SJSA1 (cell line): ENCODE measurements around the gene CPED1. TPM values are rescaled to one million over a fixed set of nuclear protein-coding genes. Genes with fewer than 3 reads are reported as not detected.

Experiments used
- DNase-seq, 2 experiments: peaks; one replicate each; pipeline ENCODE4 v3.0.0-alpha.2; 2015 to 2020; ENCODE audit warnings: low spot score in 2 of 2, low read depth in 1 of 2
- H3K27ac ChIP-seq: fragments of 250-450 bp; sonication (Bioruptor Pico); 2 replicates; pipeline ENCODE4 v1.5.1; 2020; ENCODE audit warnings: mild to moderate bottlenecking, moderate library complexity
- H3K27me3 ChIP-seq: fragments of 250-450 bp; sonication (Bioruptor Pico); replicated peaks from 2 replicates; pipeline ENCODE4 v1.5.1; 2020; ENCODE audit warnings: mild to moderate bottlenecking, moderate library complexity
- H3K36me3 ChIP-seq: fragments of 250-450 bp; sonication (Bioruptor Pico); 2 replicates; pipeline ENCODE4 v1.5.1; 2020; ENCODE audit warnings: mild to moderate bottlenecking
- H3K4me1 ChIP-seq: fragments of 250-450 bp; sonication (Bioruptor Pico); replicated peaks from 2 replicates; pipeline ENCODE4 v1.6.1; 2021; ENCODE audit warnings: mild to moderate bottlenecking
- H3K4me3 ChIP-seq: fragments of 250-450 bp; sonication (Bioruptor Pico); 2 replicates; pipeline ENCODE4 v1.5.1; 2020; ENCODE audit warnings: mild to moderate bottlenecking
- H3K9me3 ChIP-seq: fragments of 250-450 bp; sonication (Bioruptor Pico); replicated peaks from 2 replicates; pipeline ENCODE4 v1.5.1; 2020; ENCODE audit warnings: mild to moderate bottlenecking
- total RNA-seq: library from RNA; depleted of rRNA; stranded (reverse); fragments of >200 nt; shearing (Covaris generic); gene quantifications from 2 replicates; pipeline ENCODE4 v1.2.3, GENCODE V29; 2014

Gene CPED1
- total RNA-seq, 1 experiment from 2014 or later = 64.8 TPM

DNA sequence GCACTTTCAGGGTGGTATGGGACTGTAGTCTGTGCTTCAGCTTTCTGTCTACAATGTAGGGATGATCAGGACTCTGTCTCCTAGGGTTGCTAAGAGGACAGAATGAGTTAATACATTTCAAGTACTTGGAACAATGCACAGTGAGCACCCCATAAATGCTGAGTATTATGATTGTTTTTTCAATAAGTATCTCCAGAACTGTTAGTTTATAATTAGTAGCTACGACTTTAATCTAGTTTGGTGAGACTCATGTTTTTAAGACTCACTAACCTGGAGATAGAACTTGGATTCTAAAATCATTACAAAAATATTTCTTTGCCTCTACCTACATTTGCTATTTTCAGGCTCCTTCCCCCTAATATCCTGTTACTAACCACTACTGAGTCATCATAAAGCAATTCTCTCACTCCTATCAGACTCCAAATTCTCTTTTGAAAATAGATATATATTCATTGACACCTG, 95.3 kb downstream of the CPED1 start:
- no peak overlapping the region for H3K4me3 ChIP-seq
- peak overlapping the region; percentile 95 for H3K27ac ChIP-seq
- H3K4me1 ChIP-seq = peaks cover 64% of the 10 kb centered on the region
- no peaks in the 10 kb centered on the region for H3K27me3 ChIP-seq
- DNase-seq = peak in 1 of 2 experiments; percentile 58
- H3K9me3 ChIP-seq = no peaks in the 10 kb centered on the region
- peaks cover 4% of the 10 kb centered on the region; the same call in 1 of the 2 replicates for H3K36me3 ChIP-seq

DNA sequence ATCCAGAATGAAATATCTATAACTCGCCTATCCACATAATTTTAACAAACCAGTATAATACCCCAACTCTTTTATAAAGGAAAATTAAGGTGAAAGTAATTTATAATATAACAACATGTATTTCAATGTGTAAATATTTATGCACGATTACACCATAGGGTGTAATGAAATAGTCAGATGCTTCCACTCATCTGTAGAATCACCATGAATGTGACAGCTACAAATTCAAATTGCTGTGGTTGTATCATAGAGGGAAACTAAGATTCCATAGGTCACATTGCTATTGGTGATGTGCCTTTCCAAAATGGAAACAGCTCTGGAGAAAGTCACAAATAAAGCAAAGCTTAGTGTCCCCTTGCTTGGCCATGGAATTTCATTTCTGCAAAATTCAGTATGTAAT, 95.7 kb downstream of the CPED1 start:
- no peaks in the 10 kb centered on the region for H3K27me3 ChIP-seq
- H3K4me3 ChIP-seq = no peak overlapping the region
- H3K27ac ChIP-seq = peak overlapping the region; percentile 95
- DNase-seq = no peak
- no peaks in the 10 kb centered on the region; the same call in 1 of the 2 replicates for H3K36me3 ChIP-seq
- H3K9me3 ChIP-seq = no peaks in the 10 kb centered on the region
- H3K4me1 ChIP-seq = peaks cover 64% of the 10 kb centered on the region

DNA sequence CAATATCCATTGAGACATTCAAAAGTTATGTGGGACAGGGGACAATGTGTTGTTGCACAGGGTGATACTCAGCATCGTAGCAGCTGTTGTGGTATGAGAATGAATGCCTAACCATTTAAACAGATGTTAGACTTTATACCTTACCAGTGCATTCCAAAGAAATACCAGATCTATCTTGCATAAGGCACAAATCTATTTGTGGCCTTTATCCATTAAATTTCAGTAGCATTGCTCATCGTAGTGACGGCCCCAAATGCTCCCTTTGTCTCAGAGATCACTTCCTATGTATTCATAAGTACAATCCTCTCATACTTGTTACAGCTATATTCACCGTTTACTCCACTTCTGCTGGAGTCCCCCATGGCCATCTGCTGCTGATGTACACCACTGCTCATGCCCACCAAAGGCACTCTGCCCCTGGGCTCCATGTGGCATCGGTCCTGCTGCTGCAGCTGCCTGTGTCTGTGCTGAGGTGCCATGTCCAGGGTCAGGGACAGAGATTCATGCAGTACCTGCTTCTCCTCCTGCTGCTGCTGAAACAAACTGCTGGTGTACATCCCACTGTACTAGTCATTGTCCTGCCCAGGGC, 96.3 kb downstream of the CPED1 start:
- H3K9me3 ChIP-seq = no peaks in the 10 kb centered on the region
- H3K36me3 ChIP-seq = no peaks in the 10 kb centered on the region
- H3K4me3 ChIP-seq = no peak overlapping the region
- H3K4me1 ChIP-seq = peaks cover 64% of the 10 kb centered on the region
- no peaks in the 10 kb centered on the region for H3K27me3 ChIP-seq
- peak; percentile 82 to 93 for DNase-seq
- H3K27ac ChIP-seq = peak overlapping the region; percentile 95

DNA sequence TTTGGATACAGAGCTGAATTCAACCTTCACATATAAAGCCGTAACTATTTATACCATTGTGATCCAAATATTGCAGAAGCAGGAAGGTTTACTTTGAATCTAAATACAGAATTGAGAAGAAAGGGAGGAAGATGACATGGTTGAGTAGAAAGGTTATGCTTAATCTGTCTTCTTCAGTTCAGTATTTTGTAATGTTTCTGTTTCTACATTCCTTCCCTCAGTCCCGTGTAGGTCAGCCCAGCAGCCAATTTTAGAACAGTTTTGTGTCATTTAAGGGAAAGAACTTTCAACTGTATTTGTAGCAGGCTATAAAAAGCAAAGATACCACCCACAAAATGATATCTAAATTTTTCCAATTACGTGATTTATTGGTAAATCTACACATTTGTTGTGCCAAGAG, 97.4 kb downstream of the CPED1 start:
- no peaks in the 10 kb centered on the region for H3K36me3 ChIP-seq

DNA sequence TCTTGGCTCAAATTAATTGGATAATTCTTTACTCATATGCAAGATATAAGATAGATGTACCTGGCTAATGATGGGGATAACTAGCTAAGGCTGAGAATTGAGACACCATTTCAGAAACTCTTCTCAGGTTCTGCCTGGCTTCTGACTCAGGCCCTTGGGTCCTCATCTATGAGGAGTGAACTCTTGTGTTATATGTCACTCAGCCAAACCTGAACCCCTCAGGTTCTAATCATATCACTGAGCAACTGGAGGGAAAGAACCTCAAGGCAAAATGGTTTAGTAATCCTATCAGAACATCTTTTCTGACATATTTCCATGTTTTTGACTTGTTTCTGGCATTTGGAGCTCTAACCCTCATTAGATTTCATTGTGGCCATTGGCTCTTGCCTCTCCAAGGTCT, 100.4 kb downstream of the CPED1 start:
- Histone ChIP-seq H3K4me3 (no peak overlapping the region), H3K4me1 (peaks cover 37% of the 10 kb centered on the region)

More for the DNA sequence above, 97.4 kb downstream of the CPED1 start:
- peak in 1 of 2 experiments; percentile 41 for DNase-seq
- Histone ChIP-seq H3K27me3 (no peaks in the 10 kb centered on the region), H3K9me3 (no peaks in the 10 kb centered on the region), H3K27ac (peak overlapping the region; percentile 88), H3K4me1 (peaks cover 63% of the 10 kb centered on the region), H3K4me3 (no peak overlapping the region)

DNA sequence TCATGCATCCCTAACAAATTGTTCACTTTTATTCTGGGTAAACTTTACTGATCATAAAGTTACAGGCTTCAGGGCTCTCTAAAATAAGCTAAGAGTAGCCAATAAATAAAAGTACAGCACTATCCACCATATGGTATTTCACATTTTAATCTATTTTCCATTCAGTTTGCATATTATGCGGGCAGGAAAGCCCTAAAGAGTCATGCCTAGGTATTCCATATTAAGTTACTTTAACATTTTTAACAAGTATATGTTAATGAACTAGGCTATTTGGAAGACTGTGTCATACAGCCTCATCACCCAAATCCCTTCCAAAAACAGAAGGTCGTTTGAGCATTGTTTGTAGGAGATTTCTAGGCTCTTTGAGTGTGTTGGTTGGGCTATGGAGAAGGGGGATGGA, 106.3 kb downstream of the CPED1 start:
- Histone ChIP-seq H3K4me1 (no peaks in the 10 kb centered on the region), H3K9me3 (no peaks in the 10 kb centered on the region), H3K27me3 (no peaks in the 10 kb centered on the region), H3K36me3 (peaks cover 4% of the 10 kb centered on the region), H3K4me3 (no peak overlapping the region), H3K27ac (no peak overlapping the region)
- no peak for DNase-seq

More for the DNA sequence above, 100.4 kb downstream of the CPED1 start:
- H3K27ac ChIP-seq = no peak overlapping the region
- H3K36me3 ChIP-seq = 0 out of 2 replicates have a peak, but pooled peaks cover 3% of the 10 kb centered on the region
- H3K27me3 ChIP-seq = no peaks in the 10 kb centered on the region
- DNase-seq = no peak
- no peaks in the 10 kb centered on the region for H3K9me3 ChIP-seq

DNA sequence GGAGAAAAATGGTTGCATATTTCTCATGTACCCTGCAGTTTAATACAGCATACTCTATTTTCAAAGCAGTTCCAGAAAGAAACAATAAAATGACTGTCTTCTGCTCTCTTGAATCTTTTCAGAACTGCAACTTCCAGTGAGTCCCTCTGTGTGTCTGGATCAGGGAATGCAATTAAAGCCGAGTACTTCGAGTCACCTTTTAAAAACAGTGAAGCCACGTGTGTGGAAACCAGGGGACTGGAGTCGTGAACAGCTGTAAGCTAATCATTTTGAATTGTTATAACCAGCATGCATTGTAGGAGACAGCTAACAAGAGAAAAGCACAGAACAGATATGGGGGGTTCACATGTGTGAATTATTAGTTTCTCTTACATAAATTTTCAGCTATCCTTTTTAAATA, 109.1 kb downstream of the CPED1 start:
- Histone ChIP-seq H3K27ac (no peak overlapping the region), H3K36me3 (peaks cover 9% of the 10 kb centered on the region), H3K4me3 (no peak overlapping the region), H3K27me3 (no peaks in the 10 kb centered on the region), H3K9me3 (no peaks in the 10 kb centered on the region), H3K4me1 (no peaks in the 10 kb centered on the region)
- DNase-seq = no peak

DNA sequence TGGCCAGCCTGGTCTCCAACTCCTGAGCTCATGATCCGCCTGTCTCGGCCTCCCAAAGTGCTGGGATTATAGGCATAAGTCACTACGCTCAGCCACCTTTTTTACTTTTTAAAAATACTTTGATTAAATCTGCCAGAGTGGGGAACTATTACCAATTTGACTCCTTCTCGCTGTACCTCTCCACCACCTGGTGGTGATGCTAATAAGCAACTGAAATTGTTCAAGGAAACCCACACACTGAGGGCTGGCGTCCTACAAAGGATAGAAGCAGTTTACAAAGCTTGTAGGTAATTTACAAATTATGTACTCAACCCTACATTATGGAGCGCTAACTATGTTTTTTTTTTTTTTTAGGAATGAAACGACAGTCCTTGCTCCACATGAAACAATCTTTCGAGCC, 111.1 kb downstream of the CPED1 start:
- Histone ChIP-seq H3K4me3 (no peak overlapping the region), H3K27ac (no peak overlapping the region), H3K36me3 (peaks cover 15% of the 10 kb centered on the region), H3K9me3 (no peaks in the 10 kb centered on the region), H3K27me3 (no peaks in the 10 kb centered on the region), H3K4me1 (no peaks in the 10 kb centered on the region)
- DNase-seq = no peak

DNA sequence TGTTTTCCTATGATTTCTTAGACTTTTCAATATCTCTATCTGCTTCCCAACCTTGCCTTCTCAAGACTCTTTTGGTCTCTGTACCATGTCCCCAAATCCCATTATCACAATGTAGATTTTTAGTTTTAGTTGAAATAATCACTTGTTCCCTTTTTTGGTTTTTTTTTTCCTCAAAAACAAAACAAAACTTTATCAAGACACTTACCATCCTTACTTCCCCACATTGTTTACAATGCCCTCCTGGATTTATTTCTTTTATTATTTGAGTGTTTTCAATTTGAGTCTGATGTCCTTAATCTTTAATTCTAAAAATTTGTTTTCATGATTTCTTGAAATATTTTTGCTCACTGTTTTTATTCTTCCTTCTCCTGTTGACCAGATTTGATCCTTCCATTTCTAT, 112.6 kb downstream of the CPED1 start:
- no peak for DNase-seq
- Histone ChIP-seq H3K27ac (no peak overlapping the region), H3K4me1 (no peaks in the 10 kb centered on the region), H3K4me3 (no peak overlapping the region), H3K27me3 (no peaks in the 10 kb centered on the region), H3K36me3 (peaks cover 15% of the 10 kb centered on the region), H3K9me3 (no peaks in the 10 kb centered on the region)

DNA sequence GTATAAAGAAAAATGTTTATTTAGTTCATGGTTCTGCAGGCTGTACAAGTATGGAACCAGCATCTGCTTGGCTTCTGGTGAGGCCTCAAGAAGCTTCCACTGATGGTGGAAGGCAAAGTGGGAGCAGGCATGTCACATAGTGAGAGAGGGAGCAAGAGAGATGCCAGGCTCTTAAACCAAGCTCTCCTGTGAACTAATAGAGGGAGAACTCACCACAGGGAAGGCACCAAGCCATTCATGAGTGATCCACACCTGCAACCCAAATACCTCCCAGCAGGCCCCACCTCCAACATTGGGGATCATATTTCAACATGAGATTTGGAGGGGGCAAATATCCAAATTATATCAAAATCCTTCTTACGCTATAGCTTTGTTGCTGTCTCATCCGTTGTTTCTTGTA, 113.1 kb downstream of the CPED1 start:
- no peak for DNase-seq
- Histone ChIP-seq H3K4me3 (no peak overlapping the region), H3K4me1 (no peaks in the 10 kb centered on the region), H3K36me3 (peaks cover 15% of the 10 kb centered on the region), H3K9me3 (no peaks in the 10 kb centered on the region), H3K27ac (no peak overlapping the region), H3K27me3 (no peaks in the 10 kb centered on the region)

DNA sequence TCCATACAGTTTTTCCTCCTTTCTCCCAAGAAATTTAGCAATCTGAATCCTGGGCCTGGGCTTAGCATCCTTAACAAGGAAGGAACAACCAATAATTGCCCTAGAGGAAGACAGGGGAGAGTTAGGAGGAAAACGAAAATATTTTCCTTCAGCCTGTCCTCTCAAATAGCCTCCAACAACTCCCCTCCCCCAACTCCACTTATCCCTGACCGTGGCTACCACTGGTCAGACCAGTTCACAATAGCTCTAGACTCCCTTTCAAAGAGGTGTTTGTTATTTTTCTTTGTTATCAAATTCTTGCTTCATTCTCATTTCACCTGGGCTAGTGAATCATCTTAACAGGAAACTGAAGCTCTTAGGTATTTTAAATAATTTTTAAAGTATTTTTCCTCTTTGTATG, 114.1 kb downstream of the CPED1 start:
- H3K36me3 ChIP-seq = peaks cover 15% of the 10 kb centered on the region
- DNase-seq = no peak
- H3K4me1 ChIP-seq = no peaks in the 10 kb centered on the region
- H3K9me3 ChIP-seq = no peaks in the 10 kb centered on the region
- H3K27me3 ChIP-seq = no peaks in the 10 kb centered on the region
- H3K27ac ChIP-seq = no peak overlapping the region
- no peak overlapping the region for H3K4me3 ChIP-seq

DNA sequence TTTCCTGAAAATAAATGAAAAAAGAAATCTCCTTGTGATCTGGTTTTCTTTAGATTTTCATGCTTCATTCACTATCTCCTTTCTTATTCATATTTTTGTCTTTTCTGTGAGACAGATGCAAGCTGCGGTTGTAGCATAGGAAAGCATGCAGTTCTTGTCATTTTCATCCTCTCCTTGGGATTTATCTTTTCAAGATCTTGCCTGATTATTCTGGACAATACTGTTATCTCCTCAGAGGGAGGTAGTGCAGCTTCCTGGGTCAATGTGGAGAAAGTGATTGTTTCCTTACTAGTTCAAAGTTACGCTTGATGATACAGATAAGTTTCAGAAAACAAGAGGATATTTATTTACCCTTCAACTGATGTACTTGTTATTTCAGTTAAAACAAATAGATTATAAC, 114.6 kb downstream of the CPED1 start:
- Histone ChIP-seq H3K4me3 (no peak overlapping the region), H3K27me3 (no peaks in the 10 kb centered on the region), H3K36me3 (peaks cover 15% of the 10 kb centered on the region), H3K4me1 (no peaks in the 10 kb centered on the region), H3K9me3 (no peaks in the 10 kb centered on the region), H3K27ac (no peak overlapping the region)
- DNase-seq = no peak

DNA sequence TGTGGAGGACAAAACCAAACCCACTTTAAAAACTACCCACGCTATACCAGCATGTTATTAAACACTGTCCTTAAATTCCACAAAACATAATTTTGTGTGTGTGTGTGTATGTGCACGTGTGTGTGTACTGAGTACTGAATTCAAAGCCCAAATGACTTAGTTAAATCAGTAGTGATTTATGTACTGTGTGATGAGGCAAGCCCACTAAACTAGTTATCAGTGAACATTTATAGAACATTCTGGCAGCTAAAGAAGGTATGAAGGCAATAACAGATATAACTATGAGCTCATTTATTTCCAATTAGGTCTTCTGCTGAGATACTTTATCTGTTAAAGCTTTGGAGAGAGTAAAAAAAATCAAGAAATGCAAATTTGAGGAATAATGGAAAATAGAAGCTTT, 115.1 kb downstream of the CPED1 start:
- Histone ChIP-seq H3K36me3 (peaks cover 15% of the 10 kb centered on the region), H3K27ac (no peak overlapping the region), H3K27me3 (no peaks in the 10 kb centered on the region), H3K4me1 (no peaks in the 10 kb centered on the region), H3K4me3 (no peak overlapping the region), H3K9me3 (no peaks in the 10 kb centered on the region)
- no peak for DNase-seq

DNA sequence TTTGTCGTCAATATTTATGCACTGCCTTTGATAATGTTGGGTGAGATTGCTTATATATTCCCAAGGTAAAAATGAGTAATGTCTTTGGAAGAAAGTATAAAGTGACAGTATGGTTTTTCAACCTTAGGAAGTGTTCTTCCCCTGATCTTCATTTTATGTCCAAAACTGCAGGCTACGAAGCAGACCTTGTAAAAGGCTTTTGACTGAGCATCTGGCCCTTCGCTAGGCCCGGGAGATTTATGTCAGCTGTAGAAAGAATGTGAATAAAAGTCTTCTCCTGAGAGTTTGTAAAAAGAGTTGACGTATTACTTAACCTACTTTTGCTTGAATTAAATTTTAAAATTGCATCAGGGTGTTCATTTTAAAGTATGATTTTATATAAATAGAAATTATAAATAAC, 116.8 kb downstream of the CPED1 start:
- no peak overlapping the region for H3K4me3 ChIP-seq
- peaks cover 10% of the 10 kb centered on the region for H3K36me3 ChIP-seq
- H3K9me3 ChIP-seq = no peaks in the 10 kb centered on the region
- H3K27me3 ChIP-seq = no peaks in the 10 kb centered on the region
- no peak overlapping the region for H3K27ac ChIP-seq
- no peaks in the 10 kb centered on the region for H3K4me1 ChIP-seq
- no peak for DNase-seq
